GM12865 (cell line): ENCODE data around the gene SHCBP1.
"Not testable (repeated sequence)": the region's sequence is repeated elsewhere in the genome, so short reads cannot be mapped to it uniquely, and the experiment has no call there.

Source experiments
- DNase-seq: peaks from one replicate; pipeline ENCODE4 v3.0.0; 2010; ENCODE audit warnings: low read depth
- H3K4me3 ChIP-seq: 2 replicates; pipeline ENCODE4 v1.5.1; 2011; ENCODE audit warnings: mild to moderate bottlenecking, low read depth, low read length, control low read depth
- TF ChIP-seq, protein P1 (sequence below): IDR thresholded peaks from 2 replicates; pipeline ENCODE4 v1.5.1; 2011; ENCODE audit warnings: low read length, control low read depth, low read depth, inconsistent platforms; ENCODE audit not compliant: insufficient read depth; ENCODE audit errors: missing control alignments

SHCBP1 gene

DNA sequence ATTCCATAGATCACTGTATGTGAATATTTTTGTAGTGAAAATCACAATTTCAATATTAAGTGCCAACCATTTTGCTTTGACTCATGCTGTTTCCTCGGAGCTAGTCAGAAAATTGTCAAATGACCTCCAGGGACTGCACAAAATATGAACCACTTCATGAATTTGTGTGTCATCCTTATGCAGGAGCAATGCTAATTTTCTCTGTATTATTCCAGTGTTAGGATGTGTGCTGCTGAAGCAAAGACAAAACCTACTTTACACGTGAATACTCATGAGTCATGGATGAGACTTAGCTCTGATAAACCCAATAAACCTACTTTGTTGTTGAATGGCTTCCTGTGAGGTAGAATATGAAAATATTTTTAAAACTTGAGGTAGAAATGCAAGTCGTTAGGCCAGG is 65.2 kb downstream of the SHCBP1 start:
- no peak for DNase-seq
- TF ChIP-seq, protein P1, sequence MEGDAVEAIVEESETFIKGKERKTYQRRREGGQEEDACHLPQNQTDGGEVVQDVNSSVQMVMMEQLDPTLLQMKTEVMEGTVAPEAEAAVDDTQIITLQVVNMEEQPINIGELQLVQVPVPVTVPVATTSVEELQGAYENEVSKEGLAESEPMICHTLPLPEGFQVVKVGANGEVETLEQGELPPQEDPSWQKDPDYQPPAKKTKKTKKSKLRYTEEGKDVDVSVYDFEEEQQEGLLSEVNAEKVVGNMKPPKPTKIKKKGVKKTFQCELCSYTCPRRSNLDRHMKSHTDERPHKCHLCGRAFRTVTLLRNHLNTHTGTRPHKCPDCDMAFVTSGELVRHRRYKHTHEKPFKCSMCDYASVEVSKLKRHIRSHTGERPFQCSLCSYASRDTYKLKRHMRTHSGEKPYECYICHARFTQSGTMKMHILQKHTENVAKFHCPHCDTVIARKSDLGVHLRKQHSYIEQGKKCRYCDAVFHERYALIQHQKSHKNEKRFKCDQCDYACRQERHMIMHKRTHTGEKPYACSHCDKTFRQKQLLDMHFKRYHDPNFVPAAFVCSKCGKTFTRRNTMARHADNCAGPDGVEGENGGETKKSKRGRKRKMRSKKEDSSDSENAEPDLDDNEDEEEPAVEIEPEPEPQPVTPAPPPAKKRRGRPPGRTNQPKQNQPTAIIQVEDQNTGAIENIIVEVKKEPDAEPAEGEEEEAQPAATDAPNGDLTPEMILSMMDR = no peak
- H3K4me3 ChIP-seq = no peak overlapping the region

DNA sequence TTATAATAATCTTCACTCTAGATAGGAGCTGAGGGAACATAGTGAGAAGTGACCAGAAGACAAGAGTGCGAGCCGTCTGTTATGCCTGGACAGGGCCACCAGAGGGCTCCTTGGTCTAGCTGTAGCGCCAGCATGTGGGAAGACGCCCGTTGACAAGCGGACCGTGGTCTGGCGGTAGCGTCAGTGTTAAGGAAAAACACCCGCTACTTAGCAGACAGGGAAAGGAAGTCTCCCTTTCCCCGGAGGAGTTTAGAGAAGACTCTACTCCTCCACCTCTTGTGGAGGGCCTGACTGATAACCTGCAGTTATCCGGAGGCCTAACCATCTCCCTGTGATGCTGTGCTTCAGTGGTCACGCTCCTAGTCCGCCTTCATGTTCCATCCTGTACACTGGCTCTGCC is 66.7 kb downstream of the SHCBP1 start:
- not testable (repeated sequence) for H3K4me3 ChIP-seq
- peak; percentile 81 for DNase-seq
- TF ChIP-seq, protein P1 = peak; percentile 88

DNA sequence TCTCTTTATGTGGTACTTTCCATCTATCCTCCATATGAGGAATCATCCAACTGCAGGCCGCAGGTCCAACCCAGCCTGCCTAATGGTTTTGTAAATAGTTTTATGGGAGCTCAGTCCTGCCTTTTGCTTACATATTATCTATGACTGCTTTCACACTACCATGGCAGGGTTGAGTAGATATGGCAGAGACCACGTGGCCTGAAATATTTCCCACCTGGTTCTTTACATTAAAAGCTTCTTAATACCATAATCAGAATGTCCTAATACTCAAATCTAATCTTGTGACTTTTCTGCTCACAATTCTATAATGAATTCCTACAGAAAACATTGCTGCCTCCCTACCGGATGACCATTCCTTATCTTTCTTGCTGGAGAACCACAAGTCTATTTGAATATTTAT is 71.7 kb downstream of the SHCBP1 start:
- no peak overlapping the region for H3K4me3 ChIP-seq
- DNase-seq = no peak
- TF ChIP-seq, protein P1 = no peak
